22Rv1 (cell line): ENCODE data around the gene LRRC15.

Source experiments
- ZFX ChIP-seq: fragments of 450-650 bp; IDR thresholded peaks from 2 replicates; pipeline ENCODE4 v1.6.1; 2017; ENCODE audit warnings: antibody characterized with exemption, borderline replicate concordance
- TF ChIP-seq, protein P1 (sequence below): fragments of 450-650 bp; IDR thresholded peaks from 2 replicates; pipeline ENCODE4 v1.5.1; 2017; ENCODE audit warnings: mild to moderate bottlenecking

DNA sequence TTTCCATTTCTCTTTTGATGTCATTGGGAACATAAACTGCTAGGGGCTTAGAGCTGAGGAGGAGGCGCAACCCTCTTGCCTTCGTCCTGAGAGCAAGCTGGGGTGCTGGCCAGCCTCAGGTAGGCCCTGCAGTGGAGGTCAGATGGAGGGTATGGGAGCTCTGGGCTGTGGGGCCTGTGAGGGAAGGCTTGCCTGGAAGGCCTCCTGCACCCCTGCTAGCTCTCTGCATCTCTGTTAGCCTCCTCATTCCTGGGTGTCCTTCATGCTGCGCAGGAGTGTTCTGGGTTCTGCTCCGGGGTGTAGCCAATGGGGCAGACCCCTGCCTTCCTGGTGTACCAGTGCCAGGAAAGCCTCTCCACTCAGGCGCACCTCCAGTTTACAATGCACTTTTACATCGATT is 17.7 kb upstream of the LRRC15 start:
- TF ChIP-seq, protein P1, sequence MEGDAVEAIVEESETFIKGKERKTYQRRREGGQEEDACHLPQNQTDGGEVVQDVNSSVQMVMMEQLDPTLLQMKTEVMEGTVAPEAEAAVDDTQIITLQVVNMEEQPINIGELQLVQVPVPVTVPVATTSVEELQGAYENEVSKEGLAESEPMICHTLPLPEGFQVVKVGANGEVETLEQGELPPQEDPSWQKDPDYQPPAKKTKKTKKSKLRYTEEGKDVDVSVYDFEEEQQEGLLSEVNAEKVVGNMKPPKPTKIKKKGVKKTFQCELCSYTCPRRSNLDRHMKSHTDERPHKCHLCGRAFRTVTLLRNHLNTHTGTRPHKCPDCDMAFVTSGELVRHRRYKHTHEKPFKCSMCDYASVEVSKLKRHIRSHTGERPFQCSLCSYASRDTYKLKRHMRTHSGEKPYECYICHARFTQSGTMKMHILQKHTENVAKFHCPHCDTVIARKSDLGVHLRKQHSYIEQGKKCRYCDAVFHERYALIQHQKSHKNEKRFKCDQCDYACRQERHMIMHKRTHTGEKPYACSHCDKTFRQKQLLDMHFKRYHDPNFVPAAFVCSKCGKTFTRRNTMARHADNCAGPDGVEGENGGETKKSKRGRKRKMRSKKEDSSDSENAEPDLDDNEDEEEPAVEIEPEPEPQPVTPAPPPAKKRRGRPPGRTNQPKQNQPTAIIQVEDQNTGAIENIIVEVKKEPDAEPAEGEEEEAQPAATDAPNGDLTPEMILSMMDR: no peak
- TF ChIP-seq ZFX: no peak
